ENCODE measurements around the gene CR1L.
"Not testable (repeated sequence)": the region's sequence is repeated elsewhere in the genome, so short reads cannot be mapped to it uniquely, and the experiment has no call there.

CR1L gene

DNA sequence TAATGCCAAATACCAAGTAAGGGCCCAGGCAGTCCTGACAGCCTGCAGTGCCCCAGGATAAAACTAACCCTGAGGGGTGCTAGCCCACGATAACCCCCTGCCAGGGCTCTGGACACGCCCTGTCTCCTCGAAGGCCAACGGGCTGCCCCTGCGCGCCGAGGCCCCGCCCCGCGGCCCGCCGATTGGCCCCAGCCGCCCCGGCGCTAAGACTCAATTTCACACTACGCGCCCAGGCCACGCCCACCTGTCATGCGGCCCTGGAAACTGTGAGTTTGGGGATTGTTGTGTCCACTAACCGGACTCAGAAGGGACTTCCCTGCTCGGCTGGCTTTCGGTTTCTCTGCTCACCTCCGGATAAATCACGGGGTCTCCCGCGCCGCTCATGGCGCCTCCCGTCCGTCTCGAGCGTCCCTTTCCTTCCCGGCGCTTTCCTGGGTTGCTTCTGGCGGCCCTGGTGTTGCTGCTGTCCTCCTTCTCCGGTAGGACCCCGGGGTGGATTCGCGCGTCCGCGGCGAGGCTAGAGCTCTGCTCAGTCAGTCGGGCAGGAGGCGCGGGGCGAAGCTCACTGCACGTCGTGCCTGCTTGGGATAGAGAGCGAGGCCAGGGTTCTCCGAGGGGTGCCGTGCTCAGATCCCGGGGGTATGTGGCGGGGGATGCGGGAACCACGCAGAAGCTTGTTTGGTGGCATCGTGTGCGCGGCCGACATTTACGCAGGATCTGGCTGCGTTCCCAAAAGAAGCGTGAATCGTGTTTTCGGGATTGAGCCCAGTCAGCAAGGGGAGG is at the start of gene CR1L:
Gene CR1L (plus strand): TSS at position 282 of the 783 bp plus-strand sequence. CDS start 101 bp downstream, at position 383.
- DNase-seq, result no peak

DNA sequence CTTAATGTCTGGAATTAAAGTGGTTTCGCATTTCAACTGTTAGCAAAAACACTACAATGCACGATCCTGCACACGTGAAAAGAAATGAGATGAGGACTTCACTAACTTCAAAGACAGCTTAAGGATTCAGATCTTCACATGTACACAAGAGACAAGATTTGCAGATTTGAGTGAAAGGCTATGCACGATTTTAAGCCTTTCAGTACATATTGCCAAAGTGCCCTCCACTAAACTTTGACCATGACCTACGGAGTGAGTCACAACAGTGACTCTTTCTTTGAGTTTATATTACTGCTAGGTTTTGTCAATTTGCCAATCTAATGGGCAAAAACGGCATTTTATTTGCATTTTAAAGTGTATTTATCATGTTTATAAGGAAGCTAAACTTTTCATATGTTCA is 41.2 kb upstream of the CR1L start:
- DNase-seq, result no peak

DNA sequence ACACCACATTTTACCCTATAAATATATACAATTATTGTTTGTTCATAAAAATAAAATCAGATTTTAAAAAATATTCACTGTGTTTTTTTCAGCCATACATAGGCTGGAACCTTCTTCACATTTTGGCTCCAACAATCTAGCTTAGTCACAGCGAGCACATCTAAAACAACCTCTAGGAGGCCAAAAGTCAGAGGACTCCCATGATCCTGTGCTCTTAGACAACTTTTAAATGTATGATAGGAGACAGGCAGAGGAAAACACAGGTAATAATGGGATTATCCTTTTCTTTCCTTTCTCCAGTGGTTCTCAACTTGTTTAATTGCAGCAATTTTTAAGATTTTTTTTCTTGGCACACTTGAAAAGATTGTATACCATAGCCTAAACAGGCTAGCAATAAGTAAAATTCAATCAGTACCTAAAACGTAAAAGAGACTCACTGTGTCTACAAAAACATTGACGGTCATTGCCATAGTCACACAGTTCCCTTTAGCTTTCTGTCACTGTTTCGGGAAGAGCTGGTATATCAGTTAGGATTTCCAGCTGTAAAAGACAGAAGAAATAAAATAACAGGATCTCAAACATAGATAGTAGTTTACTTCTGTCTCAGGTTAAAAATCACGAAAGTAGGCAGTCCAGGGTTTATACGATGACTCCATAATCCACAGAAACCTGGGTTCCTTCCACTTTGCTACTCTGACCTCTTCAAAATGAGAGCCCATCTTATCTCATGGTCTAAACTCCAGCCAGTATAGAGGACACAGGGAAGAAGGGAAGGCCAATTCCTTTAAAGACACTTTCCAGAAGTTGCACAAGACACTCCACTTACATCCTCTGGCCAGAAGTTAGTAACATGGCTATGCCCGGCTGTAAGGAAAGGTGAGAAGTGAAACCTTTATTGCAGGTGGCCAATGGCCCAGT is 39.2 kb upstream of the CR1L start:
- no peak for DNase-seq

DNA sequence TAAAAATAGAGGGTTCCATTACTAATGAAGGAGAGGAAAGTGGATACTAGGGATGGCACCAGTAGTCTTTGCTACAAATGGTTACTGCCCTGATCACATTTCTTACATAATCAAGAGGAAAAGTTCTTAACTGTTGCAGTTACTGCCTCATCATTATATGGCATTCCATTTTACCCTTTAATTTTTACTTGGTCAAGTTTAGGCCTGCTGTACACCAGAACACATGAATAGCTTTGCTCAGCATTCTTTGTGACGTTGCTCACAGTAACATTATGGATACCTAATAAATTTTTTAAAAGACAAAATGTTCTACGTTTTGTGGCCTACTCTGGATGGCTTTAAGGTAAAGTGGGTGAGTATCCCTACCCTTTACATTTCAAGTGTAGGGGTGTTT is 38.6 kb upstream of the CR1L start:
- DNase-seq, result no peak

DNA sequence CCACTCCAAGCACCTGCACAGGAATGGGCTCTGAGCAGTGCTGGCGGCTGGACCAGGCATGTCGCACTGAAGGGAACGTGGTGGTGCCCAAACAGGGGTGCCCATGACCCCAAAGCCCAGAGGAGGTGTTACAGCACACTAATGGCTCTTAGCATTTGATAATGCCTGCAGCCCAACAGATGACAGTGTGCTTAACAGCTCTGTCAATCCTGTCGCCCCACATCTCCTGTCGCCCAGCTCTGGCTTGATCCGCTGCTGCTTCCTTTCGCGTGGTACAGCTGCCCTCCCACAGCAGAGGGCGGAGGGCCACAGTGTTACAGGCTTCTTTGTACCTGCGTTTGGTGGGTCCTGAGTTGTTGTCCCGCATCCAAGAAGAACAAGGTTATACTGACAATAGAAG is 32.2 kb upstream of the CR1L start:
- DNase-seq, result no peak

DNA sequence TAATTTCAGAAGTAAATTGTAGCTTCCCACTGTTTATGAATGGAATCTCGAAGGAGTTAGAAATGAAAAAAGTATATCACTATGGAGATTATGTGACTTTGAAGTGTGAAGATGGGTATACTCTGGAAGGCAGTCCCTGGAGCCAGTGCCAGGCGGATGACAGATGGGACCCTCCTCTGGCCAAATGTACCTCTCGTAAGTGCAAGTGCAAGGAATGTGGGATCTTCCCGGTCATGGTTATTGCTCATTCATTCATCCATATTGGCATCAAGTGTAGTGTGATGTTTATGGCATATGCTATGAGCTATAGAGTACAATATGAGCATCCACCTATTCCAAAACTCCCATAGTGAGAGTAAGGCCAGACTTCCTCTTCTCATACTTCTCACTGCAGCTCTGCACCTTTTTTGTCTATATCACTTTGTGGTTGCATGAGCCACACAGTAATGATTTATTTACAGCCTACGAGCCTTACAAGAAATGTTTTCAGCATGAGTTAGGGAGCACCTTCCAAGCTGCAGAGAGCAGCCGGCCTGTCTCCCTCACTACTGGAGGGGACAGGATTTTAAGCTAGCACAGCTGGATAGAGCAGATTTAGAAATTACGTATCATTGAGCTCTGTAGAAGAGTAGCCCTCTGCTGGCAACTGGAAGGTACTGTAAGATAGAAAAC is 24.9 kb upstream of the CR1L start:
- no peak for DNase-seq

DNA sequence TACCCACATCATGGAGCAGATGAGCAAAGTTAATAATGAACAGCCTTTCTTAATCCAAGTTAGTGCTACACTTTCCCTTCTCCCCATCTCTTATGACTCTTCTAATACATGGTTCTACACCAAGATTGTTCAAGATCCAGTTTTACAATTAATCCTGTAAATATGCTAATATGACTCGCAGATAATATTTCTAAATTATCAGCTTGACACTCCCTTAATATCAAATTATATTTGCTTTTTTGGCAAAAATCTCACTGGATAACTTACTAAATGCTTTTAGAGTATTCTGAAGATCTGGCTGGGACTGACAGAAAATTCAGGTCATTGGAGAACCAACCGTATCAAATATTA is 24.4 kb upstream of the CR1L start:
- no peak for DNase-seq

DNA sequence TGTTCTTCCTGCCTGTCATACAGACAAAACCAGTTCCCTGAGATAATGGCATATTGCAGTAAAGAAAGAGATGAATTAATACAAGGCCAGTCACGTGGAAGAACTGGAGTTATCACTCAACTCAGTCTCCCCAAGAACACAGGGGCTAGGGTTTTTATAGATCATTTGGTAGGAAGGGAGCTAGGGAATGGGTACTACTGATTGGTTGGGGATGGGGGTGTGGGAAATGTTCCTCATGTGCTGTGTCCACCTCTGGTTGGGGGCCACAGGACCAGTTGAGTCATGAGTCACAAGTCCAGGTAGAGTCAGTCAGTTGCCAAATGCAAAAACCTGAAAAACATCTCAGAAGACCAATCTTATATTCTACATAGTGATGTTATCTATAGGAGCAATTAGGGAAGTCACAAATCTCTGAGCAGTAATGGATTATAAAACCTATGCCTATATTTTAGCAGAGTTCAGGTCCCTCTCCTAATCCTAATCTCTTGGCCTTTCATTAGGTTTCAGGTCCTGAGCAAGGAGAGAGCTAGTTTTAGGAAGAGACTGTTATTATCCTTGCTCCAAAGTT is 19.3 kb upstream of the CR1L start:
- DNase-seq, result not testable (repeated sequence)

DNA sequence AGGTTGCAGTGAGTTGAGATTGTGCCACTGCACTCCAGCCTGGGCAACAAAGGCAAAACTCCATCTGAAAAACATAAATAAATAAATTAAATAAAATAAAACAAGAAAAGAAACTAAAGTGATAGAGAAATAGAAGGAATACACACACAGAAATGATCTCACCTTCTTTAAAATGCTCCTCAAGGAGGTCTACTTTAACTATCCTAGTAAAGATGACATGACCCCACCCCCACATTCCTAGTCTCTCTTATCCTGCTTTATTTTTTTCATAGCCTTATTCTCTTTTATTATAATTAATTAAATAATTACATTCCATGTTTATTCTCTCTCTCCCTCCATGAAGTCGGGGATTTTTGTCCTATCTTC is 18.0 kb upstream of the CR1L start:
- no peak for DNase-seq

DNA sequence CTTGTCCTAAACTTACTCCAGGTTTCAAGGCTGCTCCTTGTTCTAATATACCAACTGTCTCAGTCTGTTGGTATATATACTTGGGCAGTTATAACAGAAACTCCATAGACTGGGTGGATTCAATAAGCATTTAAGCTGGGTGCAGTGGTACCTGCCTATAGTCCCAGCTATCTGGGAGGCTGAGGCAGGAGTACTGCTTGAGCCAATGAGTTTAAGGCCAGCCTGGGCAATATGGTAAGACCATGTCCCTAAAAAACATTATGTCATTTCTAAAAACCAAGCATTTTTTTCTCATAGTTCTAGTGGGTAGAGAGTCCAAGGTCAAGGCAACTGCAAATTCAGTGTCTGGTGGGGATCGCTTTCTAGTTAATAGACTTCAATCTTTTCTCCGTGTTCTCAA is 17.4 kb upstream of the CR1L start:
- no peak for DNase-seq

DNA sequence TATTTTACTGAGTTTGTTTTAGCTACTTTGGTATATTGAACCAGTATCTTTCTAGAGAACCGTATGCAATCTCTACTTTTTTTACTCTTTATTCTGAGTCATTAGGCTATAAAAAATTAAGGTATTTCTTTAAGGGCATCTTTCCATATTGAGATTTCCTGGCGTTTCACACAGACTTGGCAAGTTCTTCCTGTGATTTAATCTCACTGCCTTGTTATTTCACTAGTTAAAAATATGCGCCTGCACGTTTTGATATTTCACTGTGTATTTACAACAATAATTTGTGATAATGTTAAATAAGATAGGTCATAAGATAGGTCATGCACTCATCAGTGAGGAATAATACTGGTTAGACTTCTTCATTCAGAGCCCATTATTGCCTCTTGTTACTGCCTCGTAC is 16.2 kb upstream of the CR1L start:
- DNase-seq, result no peak

DNA sequence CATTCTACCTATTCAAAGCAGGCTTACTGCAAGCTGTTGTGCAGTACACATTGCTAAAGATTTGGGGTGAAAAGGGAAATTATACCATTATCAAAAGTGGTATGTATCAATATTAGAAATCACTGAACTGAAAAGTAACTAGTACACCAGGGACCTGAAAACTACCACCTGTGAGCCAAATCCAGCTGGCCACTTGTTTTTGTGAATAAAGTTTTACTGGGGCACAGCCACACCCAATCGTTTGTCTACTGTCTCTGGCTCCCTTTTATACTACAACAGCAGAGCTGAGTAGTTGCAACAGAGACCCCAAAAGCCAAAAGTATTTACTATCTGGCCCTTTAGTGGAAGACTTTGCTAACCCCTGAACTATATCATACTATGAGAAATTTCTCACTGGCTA is 13.8 kb upstream of the CR1L start:
- no peak for DNase-seq

DNA sequence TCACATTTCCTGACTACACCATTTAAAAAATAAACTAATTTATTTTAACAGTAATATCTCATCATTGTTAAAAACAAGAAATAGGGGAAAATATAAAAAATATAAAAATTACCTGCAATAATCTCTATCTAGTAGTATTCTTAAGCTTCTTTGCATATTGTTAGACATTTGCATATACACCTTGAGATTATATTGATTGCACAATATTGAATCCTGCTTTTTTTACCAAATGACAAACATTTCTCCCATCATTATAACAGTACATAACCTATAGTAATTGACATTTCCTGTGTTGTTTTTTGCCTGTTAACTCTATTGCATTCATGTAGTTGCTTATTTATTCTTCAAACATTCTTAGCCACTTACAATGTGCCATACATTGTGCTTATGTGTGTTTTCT is 11.7 kb upstream of the CR1L start:
- no peak for DNase-seq

DNA sequence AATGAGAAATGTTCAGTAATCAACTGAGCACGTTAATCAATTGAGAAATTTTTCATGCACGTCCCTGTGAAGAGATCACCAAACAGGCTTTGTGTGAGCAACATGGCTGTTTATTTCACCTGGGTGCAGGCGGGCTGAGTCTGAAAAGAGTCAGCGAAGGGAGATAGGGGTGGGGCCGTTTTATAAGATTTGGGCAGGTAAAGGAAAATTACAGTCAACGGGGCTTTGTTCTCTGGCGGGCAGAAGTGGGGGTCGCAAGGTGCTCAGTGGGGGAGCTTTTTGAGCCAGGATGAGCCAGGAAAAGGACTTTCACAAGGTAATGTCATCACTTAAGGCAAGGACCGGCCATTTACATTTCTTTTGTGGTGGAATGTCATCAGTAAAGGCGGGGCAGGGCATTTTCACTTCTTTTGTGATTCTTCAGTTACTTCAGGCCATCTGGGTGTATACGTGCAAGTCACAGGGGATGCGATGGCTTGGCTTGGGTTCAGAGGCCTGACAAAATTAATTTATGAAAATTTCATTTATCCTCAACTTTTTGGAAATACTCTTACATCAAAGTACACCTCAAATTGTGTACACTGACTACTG is 11.1 kb upstream of the CR1L start:
- DNase-seq, result not testable (repeated sequence)

DNA sequence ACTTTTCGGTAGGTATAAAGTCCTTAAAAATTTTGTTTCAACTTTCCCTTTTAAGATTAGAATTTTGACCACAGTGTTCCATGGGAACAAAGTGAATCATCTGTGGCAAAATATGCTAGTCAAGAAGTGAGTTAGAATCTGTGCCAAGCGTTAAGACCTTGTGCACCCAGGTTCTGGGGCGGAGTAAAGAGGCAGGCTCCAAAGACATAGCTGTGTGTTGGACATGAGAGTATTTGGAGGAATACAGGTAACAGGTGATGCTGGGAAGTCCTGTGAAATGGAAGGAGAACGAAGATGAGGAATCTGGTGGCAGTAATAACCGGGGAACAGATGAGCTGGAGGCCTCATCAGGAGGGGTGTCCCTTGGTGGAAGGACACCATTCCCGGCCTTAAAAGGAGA is 10.6 kb upstream of the CR1L start:
- not testable (repeated sequence) for DNase-seq

DNA sequence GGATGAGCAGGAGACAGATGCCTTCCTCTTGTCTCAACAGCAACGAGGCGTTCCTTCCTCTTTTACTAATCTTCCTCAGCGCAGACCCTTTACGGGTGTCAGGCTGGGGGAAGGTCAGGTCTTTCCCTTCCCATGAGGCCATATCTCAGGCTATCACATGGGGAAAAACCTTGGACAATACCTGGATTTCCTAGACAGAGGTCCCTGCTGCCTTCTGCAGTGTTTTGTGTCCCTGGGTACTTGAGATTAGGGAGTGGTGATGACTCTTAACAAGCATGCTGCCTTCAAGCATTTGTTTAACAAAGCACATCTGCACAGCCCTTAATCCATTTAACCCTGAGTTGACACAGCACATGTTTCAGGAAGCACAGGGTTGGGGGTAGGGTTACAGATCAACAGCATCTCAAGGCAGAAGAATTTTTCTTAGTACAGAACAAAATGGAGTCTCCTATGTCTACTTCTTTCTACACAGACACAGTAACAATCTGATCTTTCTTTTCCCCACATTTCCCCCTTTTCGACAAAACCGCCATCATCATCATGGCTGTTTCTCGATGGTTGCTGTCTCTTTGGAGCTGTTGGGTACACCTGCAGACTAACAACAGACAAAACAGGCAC is 9.3 kb upstream of the CR1L start:
- not testable (repeated sequence) for DNase-seq

DNA sequence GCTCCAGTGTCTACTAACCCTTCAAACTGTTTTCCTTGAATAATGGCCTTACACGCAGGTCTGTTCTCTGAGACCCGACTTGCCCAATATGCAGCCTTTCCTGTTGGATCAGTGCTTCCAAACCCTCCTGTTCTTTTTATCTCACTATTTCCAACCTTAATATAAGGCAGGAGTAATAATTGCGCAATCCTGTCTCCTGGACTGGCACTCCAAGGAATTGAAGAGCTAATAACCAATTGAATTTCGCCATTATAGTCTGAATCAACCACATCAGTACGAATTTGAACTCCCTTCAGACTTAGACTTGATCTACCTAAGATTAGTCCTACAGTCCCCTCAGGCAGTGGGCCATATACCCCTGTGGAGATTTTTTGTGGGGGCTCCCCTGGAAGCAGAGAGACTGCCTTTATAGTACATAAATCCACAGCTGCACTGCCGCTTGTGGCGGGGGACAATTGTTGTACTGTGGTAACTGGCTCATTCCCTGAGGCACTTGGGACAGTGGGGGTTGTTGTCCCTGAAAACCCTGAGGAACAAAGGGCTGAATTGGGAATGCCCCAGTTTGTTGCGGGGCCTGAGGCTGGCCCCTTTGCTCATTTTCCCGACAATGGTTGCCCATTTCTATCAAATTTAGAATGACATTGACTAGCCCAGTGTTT is 6.3 kb upstream of the CR1L start:
- DNase-seq, result not testable (repeated sequence)

DNA sequence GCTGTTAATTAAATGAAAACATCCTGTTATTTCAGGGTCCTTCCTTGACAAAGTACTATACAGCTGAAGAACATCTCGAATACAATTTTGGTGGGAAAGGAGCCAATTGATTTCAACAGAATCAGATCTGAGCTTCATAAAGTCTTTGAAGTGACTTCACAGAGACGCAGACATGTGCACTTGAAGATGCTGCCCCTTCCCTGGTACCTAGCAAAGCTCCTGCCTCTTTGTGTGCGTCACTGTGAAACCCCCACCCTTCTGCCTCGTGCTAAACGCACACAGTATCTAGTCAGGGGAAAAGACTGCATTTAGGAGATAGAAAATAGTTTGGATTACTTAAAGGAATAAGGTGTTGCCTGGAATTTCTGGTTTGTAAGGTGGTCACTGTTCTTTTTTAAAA is 5.6 kb upstream of the CR1L start:
- DNase-seq, result not testable (repeated sequence)

DNA sequence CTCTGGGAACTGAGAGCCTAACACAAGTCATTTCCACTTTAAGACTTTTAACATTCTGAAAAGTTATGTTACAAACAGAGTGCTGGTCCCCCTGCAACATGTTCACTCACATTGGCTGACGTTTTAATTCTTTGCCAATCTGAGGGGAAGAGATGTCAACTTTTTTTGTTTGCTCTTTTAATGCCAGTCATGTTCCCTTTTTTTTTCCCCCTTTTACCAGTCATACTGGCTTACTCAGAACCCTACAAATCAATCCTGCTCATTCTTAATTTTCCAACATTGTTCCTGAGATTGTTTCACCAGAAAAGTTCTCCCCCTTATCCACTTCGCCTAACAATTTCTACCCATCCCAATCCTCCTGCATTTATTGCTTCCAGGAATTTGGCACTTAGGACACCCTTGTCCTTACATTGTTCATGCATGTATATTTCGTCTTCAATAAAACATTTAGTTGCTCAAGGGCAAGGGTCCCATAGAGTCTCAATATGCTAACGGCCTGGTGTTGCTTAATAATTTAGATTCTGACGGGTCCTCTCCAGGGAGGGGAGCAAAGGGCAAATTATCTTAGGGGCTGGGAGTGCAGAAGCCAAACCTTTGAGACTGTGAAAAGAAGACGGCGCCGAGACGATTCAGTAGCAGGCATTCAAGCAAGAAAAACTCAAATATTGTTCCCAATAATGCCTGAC is 624 bp upstream of the CR1L start:
- no peak for DNase-seq

DNA sequence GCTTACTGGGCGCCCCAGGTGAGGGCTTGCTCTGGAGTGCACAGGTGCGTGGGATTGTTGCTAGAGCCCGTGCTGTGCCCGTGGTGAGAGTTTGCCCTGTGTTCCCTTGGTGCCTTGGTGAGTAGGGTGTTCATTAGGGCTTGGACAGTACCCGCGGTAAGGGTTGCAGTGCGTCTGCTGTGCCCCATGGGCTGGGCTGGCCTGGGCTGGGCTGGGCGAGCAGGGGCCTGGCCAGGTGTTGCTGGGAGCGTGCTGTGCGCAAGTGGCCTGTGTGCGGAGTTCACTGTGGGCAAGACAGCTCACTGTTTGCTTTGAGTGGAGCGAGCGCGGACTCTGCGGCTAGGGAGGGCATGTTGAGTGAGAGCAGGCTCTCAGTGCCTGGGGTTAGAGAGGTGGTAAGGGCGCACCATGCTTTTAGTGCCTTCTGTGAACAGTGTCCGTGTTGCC is 725 bp downstream of the CR1L start:
- no peak for DNase-seq

DNA sequence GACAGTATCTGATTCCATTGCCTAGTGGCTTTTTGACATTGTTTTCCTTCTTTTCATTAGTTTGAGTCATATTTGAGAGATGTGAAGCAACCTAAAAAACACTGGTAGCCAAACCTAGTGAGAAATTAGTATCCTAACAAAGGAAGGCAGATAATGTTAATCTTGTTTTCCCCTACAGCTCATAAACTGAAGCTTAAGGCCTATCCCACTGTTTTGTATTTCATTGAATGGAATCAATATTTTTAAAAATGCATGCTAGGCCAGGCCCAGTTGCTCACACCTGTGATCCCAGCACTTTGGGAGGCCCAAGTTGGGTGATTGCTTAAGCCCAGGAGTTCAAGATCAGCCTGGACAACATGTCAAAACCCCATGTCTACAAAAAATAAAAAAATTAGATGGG is 1.2 kb downstream of the CR1L start:
- DNase-seq, result no peak

Data from islet precursor cell (in vitro differentiated cells).